Measurements from ENCODE around the gene PIAS2. TPM values are rescaled to one million over a fixed set of nuclear protein-coding genes. Genes with fewer than 3 reads are reported as not detected.

Gene PIAS2
- total and polyA plus RNA-seq, 4 donors = 5.6 to 17.2 (median 9.2) TPM

DNA sequence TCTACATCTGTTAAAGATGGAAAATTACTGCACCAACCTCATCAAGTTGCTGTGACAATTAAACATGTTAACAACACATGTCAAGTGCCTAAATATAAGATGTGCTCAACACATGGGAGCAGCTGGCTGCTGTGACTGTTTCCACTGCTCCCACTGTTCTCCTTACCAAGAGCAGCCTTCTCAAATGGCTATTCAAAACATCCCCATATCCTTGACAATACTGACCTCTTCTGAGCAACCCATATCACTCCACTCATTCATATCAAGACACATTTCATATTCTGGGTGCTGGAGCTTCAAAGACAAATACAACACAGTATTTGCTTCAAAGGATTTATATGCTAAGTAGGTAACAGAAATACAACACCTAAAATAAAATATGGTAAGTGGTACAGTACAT, 60.3 kb downstream of the PIAS2 start (continued):
- TF ChIP-seq ZBTB33 (IDR thresholded peaks at IDR 0.05) (no peak), FOXA2 (IDR thresholded peaks at IDR 0.05) (no peak)

GRCh38 chr18:46849007-46849406, 68.3 kb downstream of the PIAS2 start:
- Histone ChIP-seq H3K9ac (ENCODE audit: low read depth in 1 of 2, low read length in 2 of 2) (no peak overlapping the region), H3K27me3 (ENCODE audit: control insufficient read depth in 4 of 4, insufficient read depth in 4 of 4, low read length in 3 of 4) (no peaks in the 10 kb centered on the region), H3K4me3 (ENCODE audit: low read depth in 1 of 3, low read length in 3 of 3) (no peak overlapping the region), H3K27ac (ENCODE audit: low read depth in 1 of 2, low read length in 2 of 2) (no peak overlapping the region), H3K9me3 (ENCODE audit: control insufficient read depth in 4 of 4, low read length in 3 of 4) (no peaks in the 10 kb centered on the region), H3K4me1 (ENCODE audit: control insufficient read depth in 4 of 4, insufficient read depth in 4 of 4, low read length in 3 of 4) (no peaks in the 10 kb centered on the region), H3K36me3 (ENCODE audit: control insufficient read depth in 4 of 4, insufficient read depth in 3 of 4, low read depth in 1 of 4, low read length in 3 of 4) (peaks cover 0 to 3% (median under 1%) of the 10 kb centered on the region in 4 donors)
- TF ChIP-seq SP1 (IDR thresholded peaks at IDR 0.05) (no peak), EGR1 (IDR thresholded peaks at IDR 0.05; ENCODE audit: low read depth in 2 of 2) (no peak), HNF4G (IDR thresholded peaks at IDR 0.05) (no peak), FOXA1 (IDR thresholded peaks at IDR 0.05) (no peak), HNF4A (conservative IDR thresholded peaks at IDR 0.05) (no peak), RAD21 (IDR thresholded peaks at IDR 0.05) (no peak), RXRA (IDR thresholded peaks at IDR 0.05) (no peak), JUND (IDR thresholded peaks at IDR 0.05) (no peak), NR2F2 (IDR thresholded peaks at IDR 0.05) (no peak), TAF1 (conservative IDR thresholded peaks at IDR 0.05) (no peak), GABPA (IDR thresholded peaks at IDR 0.05 in 1 of 2, conservative IDR thresholded peaks at IDR 0.05 in 1 of 2) (no peak), ATF3 (IDR thresholded peaks at IDR 0.05) (no peak), FOXA2 (IDR thresholded peaks at IDR 0.05) (no peak), YY1 (IDR thresholded peaks at IDR 0.05) (no peak)
- TF ChIP-seq, protein P1, sequence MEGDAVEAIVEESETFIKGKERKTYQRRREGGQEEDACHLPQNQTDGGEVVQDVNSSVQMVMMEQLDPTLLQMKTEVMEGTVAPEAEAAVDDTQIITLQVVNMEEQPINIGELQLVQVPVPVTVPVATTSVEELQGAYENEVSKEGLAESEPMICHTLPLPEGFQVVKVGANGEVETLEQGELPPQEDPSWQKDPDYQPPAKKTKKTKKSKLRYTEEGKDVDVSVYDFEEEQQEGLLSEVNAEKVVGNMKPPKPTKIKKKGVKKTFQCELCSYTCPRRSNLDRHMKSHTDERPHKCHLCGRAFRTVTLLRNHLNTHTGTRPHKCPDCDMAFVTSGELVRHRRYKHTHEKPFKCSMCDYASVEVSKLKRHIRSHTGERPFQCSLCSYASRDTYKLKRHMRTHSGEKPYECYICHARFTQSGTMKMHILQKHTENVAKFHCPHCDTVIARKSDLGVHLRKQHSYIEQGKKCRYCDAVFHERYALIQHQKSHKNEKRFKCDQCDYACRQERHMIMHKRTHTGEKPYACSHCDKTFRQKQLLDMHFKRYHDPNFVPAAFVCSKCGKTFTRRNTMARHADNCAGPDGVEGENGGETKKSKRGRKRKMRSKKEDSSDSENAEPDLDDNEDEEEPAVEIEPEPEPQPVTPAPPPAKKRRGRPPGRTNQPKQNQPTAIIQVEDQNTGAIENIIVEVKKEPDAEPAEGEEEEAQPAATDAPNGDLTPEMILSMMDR (IDR thresholded peaks at IDR 0.05; ENCODE audit: low read depth, low read length, missing input control) = no peak
- TF ChIP-seq, protein P2, sequence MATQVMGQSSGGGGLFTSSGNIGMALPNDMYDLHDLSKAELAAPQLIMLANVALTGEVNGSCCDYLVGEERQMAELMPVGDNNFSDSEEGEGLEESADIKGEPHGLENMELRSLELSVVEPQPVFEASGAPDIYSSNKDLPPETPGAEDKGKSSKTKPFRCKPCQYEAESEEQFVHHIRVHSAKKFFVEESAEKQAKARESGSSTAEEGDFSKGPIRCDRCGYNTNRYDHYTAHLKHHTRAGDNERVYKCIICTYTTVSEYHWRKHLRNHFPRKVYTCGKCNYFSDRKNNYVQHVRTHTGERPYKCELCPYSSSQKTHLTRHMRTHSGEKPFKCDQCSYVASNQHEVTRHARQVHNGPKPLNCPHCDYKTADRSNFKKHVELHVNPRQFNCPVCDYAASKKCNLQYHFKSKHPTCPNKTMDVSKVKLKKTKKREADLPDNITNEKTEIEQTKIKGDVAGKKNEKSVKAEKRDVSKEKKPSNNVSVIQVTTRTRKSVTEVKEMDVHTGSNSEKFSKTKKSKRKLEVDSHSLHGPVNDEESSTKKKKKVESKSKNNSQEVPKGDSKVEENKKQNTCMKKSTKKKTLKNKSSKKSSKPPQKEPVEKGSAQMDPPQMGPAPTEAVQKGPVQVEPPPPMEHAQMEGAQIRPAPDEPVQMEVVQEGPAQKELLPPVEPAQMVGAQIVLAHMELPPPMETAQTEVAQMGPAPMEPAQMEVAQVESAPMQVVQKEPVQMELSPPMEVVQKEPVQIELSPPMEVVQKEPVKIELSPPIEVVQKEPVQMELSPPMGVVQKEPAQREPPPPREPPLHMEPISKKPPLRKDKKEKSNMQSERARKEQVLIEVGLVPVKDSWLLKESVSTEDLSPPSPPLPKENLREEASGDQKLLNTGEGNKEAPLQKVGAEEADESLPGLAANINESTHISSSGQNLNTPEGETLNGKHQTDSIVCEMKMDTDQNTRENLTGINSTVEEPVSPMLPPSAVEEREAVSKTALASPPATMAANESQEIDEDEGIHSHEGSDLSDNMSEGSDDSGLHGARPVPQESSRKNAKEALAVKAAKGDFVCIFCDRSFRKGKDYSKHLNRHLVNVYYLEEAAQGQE (IDR thresholded peaks at IDR 0.05) = no peak
- no peak for DNase-seq (ENCODE audit: low spot score)

Data from liver (tissue), 9 donors.